ENCODE data around the gene ZBTB21.

The ZBTB21 gene

GRCh38 chr21:42007356-42007940 lies 2.7 kb downstream of the ZBTB21 start:
- Histone ChIP-seq H2BK12ac (ENCODE audit: low read length) (no peak overlapping the region), H3K9ac (ENCODE audit: low read depth, low read length, poor library complexity) (no peak overlapping the region), H2AK5ac (ENCODE audit: low read depth, low read length) (no peak overlapping the region), H3K4me2 (ENCODE audit: insufficient read depth, low read length, poor library complexity, severe bottlenecking) (no peak overlapping the region), H3K4ac (ENCODE audit: low read length) (no peak overlapping the region), H3K4me3 (ENCODE audit: low read length in 2 of 2) (no peak overlapping the region), H2BK120ac (ENCODE audit: low read depth, low read length) (no peak overlapping the region), H3K27ac (replicated peaks; ENCODE audit: low read length) (no peak overlapping the region), H4K8ac (ENCODE audit: low read depth, low read length) (no peak overlapping the region), H3K4me1 (ENCODE audit: control insufficient read depth in 2 of 2, insufficient read depth in 1 of 2, low read depth in 1 of 2, low read length in 2 of 2) (peaks cover 0 to 1% of the 10 kb centered on the region in 2 donors), H2AFZ (ENCODE audit: low read length) (no peak overlapping the region), H3K23ac (ENCODE audit: low read depth, low read length, poor library complexity) (no peak overlapping the region), H3K36me3 (replicated peaks in 1 of 2; ENCODE audit: control insufficient read depth in 2 of 2, insufficient read depth in 2 of 2, low read length in 2 of 2) (peaks cover 0 to 36% of the 10 kb centered on the region in 2 donors), H3K27me3 (ENCODE audit: control insufficient read depth in 3 of 3, insufficient read depth in 3 of 3, low read depth in 1 of 3, low read length in 3 of 3) (peaks cover 0 to 8% (median 8%) of the 10 kb centered on the region in 3 experiments), H2BK5ac (ENCODE audit: low read length) (no peak overlapping the region), H3K14ac (ENCODE audit: low read length) (no peak overlapping the region), H3K9me3 (replicated peaks in 1 of 2; ENCODE audit: control insufficient read depth in 2 of 2, insufficient read depth in 1 of 2, low read depth in 1 of 2, low read length in 2 of 2) (no peaks in the 10 kb centered on the region), H3K79me1 (ENCODE audit: low read depth, low read length) (no peaks in the 10 kb centered on the region), H2BK15ac (ENCODE audit: low read length) (no peak overlapping the region), H4K91ac (ENCODE audit: low read depth, low read length, poor library complexity) (no peak overlapping the region), H3K18ac (ENCODE audit: low read length) (no peak overlapping the region)
- no peak for DNase-seq (ENCODE audit: low spot score)
- WGBS, 2 donors (ENCODE audit: extremely low coverage in 2 of 2, insufficient read length in 2 of 2, insufficient replicate concordance in 1 of 2), result no CpG with 5 or more reads among the region's 6 CpGs

- Histone ChIP-seq H2BK120ac (ENCODE audit: low read depth, low read length) (no peak overlapping the region), H2BK12ac (ENCODE audit: low read length) (no peak overlapping the region), H2AFZ (ENCODE audit: low read length) (no peak overlapping the region), H2BK5ac (ENCODE audit: low read length) (no peak overlapping the region), H2AK5ac (ENCODE audit: low read depth, low read length) (no peak overlapping the region), H3K4ac (ENCODE audit: low read length) (no peak overlapping the region), H3K9ac (ENCODE audit: low read depth, low read length, poor library complexity) (no peak overlapping the region), H3K36me3 (replicated peaks in 1 of 2; ENCODE audit: control insufficient read depth in 2 of 2, insufficient read depth in 2 of 2, low read length in 2 of 2) (peaks cover 2 to 43% of the 10 kb centered on the region in 2 donors), H3K14ac (ENCODE audit: low read length) (no peak overlapping the region), H3K4me3 (ENCODE audit: low read length in 2 of 2) (no peak overlapping the region), H2BK15ac (ENCODE audit: low read length) (no peak overlapping the region), H3K9me3 (replicated peaks in 1 of 2; ENCODE audit: control insufficient read depth in 2 of 2, insufficient read depth in 1 of 2, low read depth in 1 of 2, low read length in 2 of 2) (no peaks in the 10 kb centered on the region), H3K18ac (ENCODE audit: low read length) (no peak overlapping the region), H3K79me1 (ENCODE audit: low read depth, low read length) (no peaks in the 10 kb centered on the region), H3K23ac (ENCODE audit: low read depth, low read length, poor library complexity) (no peak overlapping the region), H3K4me2 (ENCODE audit: insufficient read depth, low read length, poor library complexity, severe bottlenecking) (no peak overlapping the region), H4K8ac (ENCODE audit: low read depth, low read length) (no peak overlapping the region), H4K91ac (ENCODE audit: low read depth, low read length, poor library complexity) (no peak overlapping the region), H3K27ac (replicated peaks; ENCODE audit: low read length) (no peak overlapping the region), H3K27me3 (ENCODE audit: control insufficient read depth in 3 of 3, insufficient read depth in 3 of 3, low read depth in 1 of 3, low read length in 3 of 3) (peaks cover 0 to 2% (median 1%) of the 10 kb centered on the region in 3 experiments), H3K4me1 (ENCODE audit: control insufficient read depth in 2 of 2, insufficient read depth in 1 of 2, low read depth in 1 of 2, low read length in 2 of 2) (peaks cover 0 to 1% of the 10 kb centered on the region in 2 donors)
- no peak for DNase-seq (ENCODE audit: low spot score)
- WGBS, 2 donors (ENCODE audit: extremely low coverage in 2 of 2, insufficient read length in 2 of 2, insufficient replicate concordance in 1 of 2), result no CpG with 5 or more reads among the region's 1 CpG
Observed at GRCh38 chr21:42006765-42007164, 3.4 kb downstream of the ZBTB21 start.

GRCh38 chr21:42004406-42005199 lies 5.6 kb downstream of the ZBTB21 start:
- Histone ChIP-seq H2AFZ (ENCODE audit: low read length) (no peak overlapping the region), H3K4me3 (ENCODE audit: low read length in 2 of 2) (no peak overlapping the region), H3K36me3 (replicated peaks in 1 of 2; ENCODE audit: control insufficient read depth in 2 of 2, insufficient read depth in 2 of 2, low read length in 2 of 2) (peaks cover 8 to 65% of the 10 kb centered on the region in 2 donors), H3K79me1 (ENCODE audit: low read depth, low read length) (peaks cover under 1% of the 10 kb centered on the region), H2BK12ac (ENCODE audit: low read length) (no peak overlapping the region), H3K9ac (ENCODE audit: low read depth, low read length, poor library complexity) (no peak overlapping the region), H2AK5ac (ENCODE audit: low read depth, low read length) (no peak overlapping the region), H4K8ac (ENCODE audit: low read depth, low read length) (no peak overlapping the region), H3K23ac (ENCODE audit: low read depth, low read length, poor library complexity) (no peak overlapping the region), H3K4me1 (ENCODE audit: control insufficient read depth in 2 of 2, insufficient read depth in 1 of 2, low read depth in 1 of 2, low read length in 2 of 2) (no peaks in the 10 kb centered on the region), H3K4me2 (ENCODE audit: insufficient read depth, low read length, poor library complexity, severe bottlenecking) (no peak overlapping the region), H2BK15ac (ENCODE audit: low read length) (no peak overlapping the region), H3K27ac (replicated peaks; ENCODE audit: low read length) (no peak overlapping the region), H3K14ac (ENCODE audit: low read length) (no peak overlapping the region), H3K9me3 (replicated peaks in 1 of 2; ENCODE audit: control insufficient read depth in 2 of 2, insufficient read depth in 1 of 2, low read depth in 1 of 2, low read length in 2 of 2) (peaks cover 0 to 3% of the 10 kb centered on the region in 2 donors), H2BK120ac (ENCODE audit: low read depth, low read length) (no peak overlapping the region), H3K27me3 (ENCODE audit: control insufficient read depth in 3 of 3, insufficient read depth in 3 of 3, low read depth in 1 of 3, low read length in 3 of 3) (no peaks in the 10 kb centered on the region), H3K18ac (ENCODE audit: low read length) (no peak overlapping the region), H2BK5ac (ENCODE audit: low read length) (no peak overlapping the region), H4K91ac (ENCODE audit: low read depth, low read length, poor library complexity) (no peak overlapping the region), H3K4ac (ENCODE audit: low read length) (no peak overlapping the region)
- DNase-seq (ENCODE audit: low spot score), result no peak
- WGBS, 2 donors (ENCODE audit: extremely low coverage in 2 of 2, insufficient read length in 2 of 2, insufficient replicate concordance in 1 of 2), result no CpG with 5 or more reads among the region's 5 CpGs

- H4K91ac ChIP-seq (ENCODE audit: low read depth, low read length, poor library complexity), result no peak overlapping the region
- H3K4ac ChIP-seq (ENCODE audit: low read length), result no peak overlapping the region
- DNase-seq (ENCODE audit: low spot score), result no peak
- H3K27me3 ChIP-seq (ENCODE audit: control insufficient read depth in 3 of 3, insufficient read depth in 3 of 3, low read depth in 1 of 3, low read length in 3 of 3), result no peaks in the 10 kb centered on the region
- no peak overlapping the region for H2AK5ac ChIP-seq (ENCODE audit: low read depth, low read length)
- no peak overlapping the region for H3K27ac ChIP-seq (replicated peaks; ENCODE audit: low read length)
- H2AFZ ChIP-seq (ENCODE audit: low read length), result no peak overlapping the region
- H4K8ac ChIP-seq (ENCODE audit: low read depth, low read length), result no peak overlapping the region
- peaks cover 0 to 3% of the 10 kb centered on the region in 2 donors for H3K9me3 ChIP-seq (replicated peaks in 1 of 2; ENCODE audit: control insufficient read depth in 2 of 2, insufficient read depth in 1 of 2, low read depth in 1 of 2, low read length in 2 of 2)
- H3K4me3 ChIP-seq (ENCODE audit: low read length in 2 of 2), result no peak overlapping the region
- no CpG with 5 or more reads among the region's 4 CpGs for WGBS, 2 donors (ENCODE audit: extremely low coverage in 2 of 2, insufficient read length in 2 of 2, insufficient replicate concordance in 1 of 2)
- H3K4me2 ChIP-seq (ENCODE audit: insufficient read depth, low read length, poor library complexity, severe bottlenecking), result no peak overlapping the region
- no peak overlapping the region for H3K14ac ChIP-seq (ENCODE audit: low read length)
- H2BK120ac ChIP-seq (ENCODE audit: low read depth, low read length), result no peak overlapping the region
- no peak overlapping the region for H3K9ac ChIP-seq (ENCODE audit: low read depth, low read length, poor library complexity)
- H3K36me3 ChIP-seq (replicated peaks in 1 of 2; ENCODE audit: control insufficient read depth in 2 of 2, insufficient read depth in 2 of 2, low read length in 2 of 2), result peaks cover 12 to 76% of the 10 kb centered on the region in 2 donors
- no peak overlapping the region for H3K23ac ChIP-seq (ENCODE audit: low read depth, low read length, poor library complexity)
- no peak overlapping the region for H3K18ac ChIP-seq (ENCODE audit: low read length)
- H3K4me1 ChIP-seq (ENCODE audit: control insufficient read depth in 2 of 2, insufficient read depth in 1 of 2, low read depth in 1 of 2, low read length in 2 of 2), result no peaks in the 10 kb centered on the region
- peaks cover 2% of the 10 kb centered on the region for H3K79me1 ChIP-seq (ENCODE audit: low read depth, low read length)
- no peak overlapping the region for H2BK5ac ChIP-seq (ENCODE audit: low read length)
- no peak overlapping the region for H2BK15ac ChIP-seq (ENCODE audit: low read length)
- H2BK12ac ChIP-seq (ENCODE audit: low read length), result no peak overlapping the region
Observed at GRCh38 chr21:42003051-42003461, 7.1 kb downstream of the ZBTB21 start.

Measured in neuronal stem cell (in vitro differentiated cells).